DOHH2 (cell line): Measurements from ENCODE around the gene ITSN2.

Experiments
- H3F3A ChIP-seq: fragments of 200-600 bp; sonication (generic), shearing (Covaris generic); 2 replicates; pipeline ENCODE4 v1.6.0; 2016; ENCODE audit warnings: antibody characterized with exemption, mild to moderate bottlenecking; ENCODE audit not compliant: control insufficient read depth, insufficient read depth
- H3K27ac ChIP-seq: fragments of 200-600 bp; sonication (generic); 2 replicates; pipeline ENCODE4 v1.5.1; 2014; ENCODE audit warnings: low read depth, mild to moderate bottlenecking, low read length, moderate library complexity
- H3K27me3 ChIP-seq: fragments of 200-600 bp; sonication (generic); 2 replicates; pipeline ENCODE4 v1.6.1; 2014; ENCODE audit warnings: mild to moderate bottlenecking, low read length, mixed read lengths; ENCODE audit not compliant: control insufficient read depth
- H3K36me3 ChIP-seq: fragments of 200-600 bp; sonication (generic); 2 replicates; pipeline ENCODE4 v1.6.1; 2014; ENCODE audit warnings: mild to moderate bottlenecking, low read length, moderate library complexity, mixed read lengths; ENCODE audit not compliant: control insufficient read depth
- H3K4me1 ChIP-seq: fragments of 200-600 bp; sonication (generic); 2 replicates; pipeline ENCODE4 v1.6.1; 2014; ENCODE audit warnings: mild to moderate bottlenecking, low read length, mixed read lengths; ENCODE audit not compliant: control insufficient read depth
- H3K4me2 ChIP-seq: fragments of 200-600 bp; sonication (generic); 2 replicates; pipeline ENCODE4 v1.6.0; 2014; ENCODE audit warnings: mild to moderate bottlenecking, low read length, moderate library complexity
- H3K4me3 ChIP-seq: fragments of 200-600 bp; sonication (generic); 2 replicates; pipeline ENCODE4 v1.5.1; 2014; ENCODE audit warnings: mild to moderate bottlenecking, low read length, mixed read lengths
- H3K79me2 ChIP-seq: fragments of 200-600 bp; sonication (generic); 2 replicates; pipeline ENCODE4 v1.6.1; 2014; ENCODE audit warnings: mild to moderate bottlenecking, low read length, mixed read lengths; ENCODE audit not compliant: control insufficient read depth
- H3K9me2 ChIP-seq: fragments of 200-600 bp; sonication (generic); replicated peaks from 2 replicates; pipeline ENCODE4 v1.6.1; 2014; ENCODE audit warnings: mild to moderate bottlenecking, low read length, mixed read lengths; ENCODE audit not compliant: control insufficient read depth
- H3K9me3 ChIP-seq: fragments of 200-600 bp; sonication (generic); 2 replicates; pipeline ENCODE4 v1.6.1; 2014; ENCODE audit warnings: antibody characterized with exemption, low read length, mixed read lengths; ENCODE audit not compliant: control insufficient read depth, insufficient read depth
- H4K20me1 ChIP-seq: fragments of 200-600 bp; sonication (generic); 2 replicates; pipeline ENCODE4 v1.6.0; 2014; ENCODE audit warnings: low read depth, mild to moderate bottlenecking, antibody characterized with exemption, low read length, moderate library complexity; ENCODE audit not compliant: control insufficient read depth, insufficient read depth
- EZH2phosphoT487 ChIP-seq: fragments of 200-600 bp; sonication (generic); IDR thresholded peaks from 2 replicates; pipeline ENCODE4 v1.6.1; 2017; ENCODE audit warnings: borderline replicate concordance, mild to moderate bottlenecking, antibody characterized with exemption, low read length, moderate library complexity, mixed read lengths
- TF ChIP-seq, protein P1 (sequence below): fragments of 200-600 bp; sonication (generic); IDR thresholded peaks from one replicate; pipeline ENCODE4 v1.5.1; 2014; ENCODE audit warnings: antibody characterized with exemption, mild to moderate bottlenecking, low read depth, low read length; ENCODE audit not compliant: poor library complexity, severe bottlenecking

Gene ITSN2

DNA sequence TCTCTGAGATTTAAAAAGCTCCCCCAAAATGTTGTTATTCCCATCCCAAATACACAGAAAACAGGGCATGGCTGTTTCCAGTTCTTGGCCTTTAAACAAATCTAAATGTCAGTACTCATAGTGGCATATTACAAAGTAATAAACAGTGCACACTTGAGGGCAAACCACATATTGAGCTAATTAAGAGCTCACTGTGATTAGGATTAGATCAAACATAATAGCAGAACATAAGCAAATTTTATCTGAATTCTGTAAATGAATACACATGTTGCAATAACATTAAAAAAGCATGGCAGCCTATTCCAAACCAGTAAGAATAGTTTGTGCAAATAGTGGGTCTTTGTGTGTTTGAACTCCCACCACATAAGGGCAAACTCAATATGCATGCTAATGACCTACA lies 118.8 kb downstream of the ITSN2 start:
- Histone ChIP-seq H3K27me3 (no peaks in the 10 kb centered on the region), H3F3A (no peaks in the 10 kb centered on the region), H4K20me1 (no peaks in the 10 kb centered on the region), H3K36me3 (peaks cover 45% of the 10 kb centered on the region), H3K79me2 (no peaks in the 10 kb centered on the region), H3K4me3 (no peak overlapping the region), H3K9me3 (no peaks in the 10 kb centered on the region), H3K4me1 (peaks cover 18% of the 10 kb centered on the region), H3K9me2 (no peaks in the 10 kb centered on the region), H3K4me2 (no peak overlapping the region), H3K27ac (no peak overlapping the region)
- TF ChIP-seq, protein P1, sequence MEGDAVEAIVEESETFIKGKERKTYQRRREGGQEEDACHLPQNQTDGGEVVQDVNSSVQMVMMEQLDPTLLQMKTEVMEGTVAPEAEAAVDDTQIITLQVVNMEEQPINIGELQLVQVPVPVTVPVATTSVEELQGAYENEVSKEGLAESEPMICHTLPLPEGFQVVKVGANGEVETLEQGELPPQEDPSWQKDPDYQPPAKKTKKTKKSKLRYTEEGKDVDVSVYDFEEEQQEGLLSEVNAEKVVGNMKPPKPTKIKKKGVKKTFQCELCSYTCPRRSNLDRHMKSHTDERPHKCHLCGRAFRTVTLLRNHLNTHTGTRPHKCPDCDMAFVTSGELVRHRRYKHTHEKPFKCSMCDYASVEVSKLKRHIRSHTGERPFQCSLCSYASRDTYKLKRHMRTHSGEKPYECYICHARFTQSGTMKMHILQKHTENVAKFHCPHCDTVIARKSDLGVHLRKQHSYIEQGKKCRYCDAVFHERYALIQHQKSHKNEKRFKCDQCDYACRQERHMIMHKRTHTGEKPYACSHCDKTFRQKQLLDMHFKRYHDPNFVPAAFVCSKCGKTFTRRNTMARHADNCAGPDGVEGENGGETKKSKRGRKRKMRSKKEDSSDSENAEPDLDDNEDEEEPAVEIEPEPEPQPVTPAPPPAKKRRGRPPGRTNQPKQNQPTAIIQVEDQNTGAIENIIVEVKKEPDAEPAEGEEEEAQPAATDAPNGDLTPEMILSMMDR = no peak
- no peak for TF ChIP-seq EZH2phosphoT487

DNA sequence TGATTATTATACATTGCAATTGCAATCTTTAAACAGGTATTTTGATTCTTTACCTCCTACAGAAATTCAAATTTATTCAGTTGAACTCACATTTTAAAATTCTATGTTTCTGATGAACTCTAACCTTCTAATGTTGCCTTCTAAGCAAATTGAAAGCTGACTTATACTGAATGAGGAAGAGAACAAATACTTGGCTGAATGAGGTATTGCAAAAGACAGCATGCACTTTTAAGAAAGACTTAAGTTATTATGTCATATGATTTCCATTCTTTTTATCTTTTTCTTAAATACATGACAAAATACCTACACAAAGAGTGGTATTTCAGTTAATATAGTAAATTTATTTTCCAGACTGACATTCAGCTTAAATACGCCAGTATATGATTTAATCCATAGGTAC lies 120.8 kb downstream of the ITSN2 start:
- TF ChIP-seq EZH2phosphoT487 = no peak
- TF ChIP-seq, protein P1 = no peak
- no peak overlapping the region for H3K27ac ChIP-seq
- H3K9me3 ChIP-seq = no peaks in the 10 kb centered on the region

DNA sequence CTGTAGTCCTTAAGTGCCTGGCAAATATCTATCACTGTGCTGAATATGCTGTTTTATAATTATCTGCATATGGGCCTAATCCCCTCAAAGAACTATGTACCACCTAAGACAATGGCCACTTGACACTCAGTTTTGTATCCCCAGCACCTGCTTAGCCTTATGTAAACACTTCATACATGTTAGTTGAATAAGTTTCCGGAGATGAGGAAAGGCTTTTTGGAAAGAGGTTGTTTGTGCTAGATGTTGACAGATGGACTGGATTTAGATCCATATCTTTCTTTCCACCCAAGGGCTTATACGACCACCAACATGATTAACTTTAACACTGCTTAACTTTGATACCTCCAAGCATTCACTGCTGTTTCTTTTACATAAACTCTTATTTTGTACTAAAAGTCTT lies 122.2 kb downstream of the ITSN2 start:
- H3K27me3 ChIP-seq = no peaks in the 10 kb centered on the region
- H3K9me2 ChIP-seq = no peaks in the 10 kb centered on the region
- no peak overlapping the region for H3K4me3 ChIP-seq
- no peaks in the 10 kb centered on the region for H3K79me2 ChIP-seq
- no peaks in the 10 kb centered on the region for H4K20me1 ChIP-seq
- no peak overlapping the region for H3K4me2 ChIP-seq
- H3K9me3 ChIP-seq = no peaks in the 10 kb centered on the region
- peaks cover 16% of the 10 kb centered on the region for H3K4me1 ChIP-seq
- no peak for TF ChIP-seq EZH2phosphoT487
- TF ChIP-seq, protein P1 = no peak
- H3K27ac ChIP-seq = no peak overlapping the region
- H3K36me3 ChIP-seq = peaks cover 21% of the 10 kb centered on the region
- peaks cover 3% of the 10 kb centered on the region; the same call in 1 of the 2 replicates for H3F3A ChIP-seq

More for the DNA sequence above, 120.8 kb downstream of the ITSN2 start:
- H3K4me1 ChIP-seq = peaks cover 18% of the 10 kb centered on the region
- no peak overlapping the region for H3K4me3 ChIP-seq
- H3K9me2 ChIP-seq = no peaks in the 10 kb centered on the region
- peaks cover 30% of the 10 kb centered on the region for H3K36me3 ChIP-seq
- peaks cover 3% of the 10 kb centered on the region; the same call in 1 of the 2 replicates for H3F3A ChIP-seq
- no peaks in the 10 kb centered on the region for H3K79me2 ChIP-seq
- no peaks in the 10 kb centered on the region for H3K27me3 ChIP-seq
- no peaks in the 10 kb centered on the region for H4K20me1 ChIP-seq
- H3K4me2 ChIP-seq = no peak overlapping the region
